NCI-H748 (cell line): ENCODE data around the gene SLC16A1.
"Not testable (repeated sequence)": the region's sequence is repeated elsewhere in the genome, so short reads cannot be mapped to it uniquely, and the experiment has no call there.

ENCODE experiments used
- DNase-seq: peaks from one replicate; lab custom pipeline; 2025; ENCODE audit not compliant: unreplicated experiment; lab: John Stamatoyannopoulos, UW

SLC16A1 gene

GRCh38 chr1:112887599-112888283 is 68.3 kb downstream of the SLC16A1 start:
- DNase-seq = no peak

- not testable (repeated sequence) for DNase-seq
Observed at GRCh38 chr1:112884996-112885395, 71.0 kb downstream of the SLC16A1 start.

- DNase-seq = no peak
Observed at GRCh38 chr1:112882271-112882744, 73.7 kb downstream of the SLC16A1 start.

- DNase-seq = no peak
Observed at GRCh38 chr1:112881742-112882127, 74.3 kb downstream of the SLC16A1 start.

- DNase-seq = no peak
Observed at GRCh38 chr1:112879834-112880233, 76.2 kb downstream of the SLC16A1 start.

GRCh38 chr1:112878321-112878720 is 77.7 kb downstream of the SLC16A1 start:
- DNase-seq = no peak

GRCh38 chr1:112877750-112878149 is 78.2 kb downstream of the SLC16A1 start:
- no peak for DNase-seq

GRCh38 chr1:112876315-112876714 is 79.7 kb downstream of the SLC16A1 start:
- DNase-seq = no peak

GRCh38 chr1:112872551-112872962 is 83.4 kb downstream of the SLC16A1 start:
- no peak for DNase-seq

- DNase-seq = peak; percentile 75
Observed at GRCh38 chr1:112870887-112871646, 84.9 kb downstream of the SLC16A1 start.

- DNase-seq = no peak
Observed at GRCh38 chr1:112869895-112870294, 86.1 kb downstream of the SLC16A1 start.

GRCh38 chr1:112868191-112868590 is 87.8 kb downstream of the SLC16A1 start:
- DNase-seq = no peak

- DNase-seq = no peak
Observed at GRCh38 chr1:112866981-112867380, 89.0 kb downstream of the SLC16A1 start.

GRCh38 chr1:112866151-112866550 is 89.8 kb downstream of the SLC16A1 start:
- DNase-seq = no peak

GRCh38 chr1:112862753-112863426 is 93.1 kb downstream of the SLC16A1 start:
- DNase-seq = no peak
